Trophoblast cell (in vitro differentiated cells and primary cell): ENCODE data around the gene PPP2R1B.
"Not testable (repeated sequence)": the region's sequence is repeated elsewhere in the genome, so short reads cannot be mapped to it uniquely, and the experiment has no call there.

Experiments used
- DNase-seq, 2 donors: peaks; one replicate each; pipeline ENCODE4 v3.0.0-alpha.2; 2016
- H2AFZ ChIP-seq: 2 replicates; pipeline ENCODE4 v1.6.1; 2013; ENCODE audit warnings: low read length, moderate library complexity, mild to moderate bottlenecking; ENCODE audit not compliant: insufficient read depth, poor library complexity
- H2AK5ac ChIP-seq: 2 replicates; pipeline ENCODE4 v1.6.1; 2013; ENCODE audit warnings: mild to moderate bottlenecking, low read length
- H2BK120ac ChIP-seq: 2 replicates; pipeline ENCODE4 v1.6.1; 2013; ENCODE audit warnings: low read length, mild to moderate bottlenecking, moderate library complexity; ENCODE audit not compliant: insufficient read depth, poor library complexity
- H2BK12ac ChIP-seq: 2 replicates; pipeline ENCODE4 v1.6.1; 2013; ENCODE audit warnings: mild to moderate bottlenecking, low read length, moderate library complexity
- H2BK5ac ChIP-seq: 2 replicates; pipeline ENCODE4 v1.6.1; 2013; ENCODE audit warnings: low read length, low read depth, moderate library complexity, mild to moderate bottlenecking; ENCODE audit not compliant: poor library complexity
- H3K14ac ChIP-seq: 2 replicates; pipeline ENCODE4 v1.6.1; 2013; ENCODE audit warnings: mild to moderate bottlenecking, low read length
- H3K18ac ChIP-seq: 2 replicates; pipeline ENCODE4 v1.6.1; 2013; ENCODE audit warnings: mild to moderate bottlenecking, low read length
- H3K23ac ChIP-seq: 2 replicates; pipeline ENCODE4 v1.6.1; 2013; ENCODE audit warnings: low read length
- H3K27ac ChIP-seq: 2 replicates; pipeline ENCODE4 v1.5.1; 2013; ENCODE audit warnings: low read depth, mild to moderate bottlenecking, inconsistent platforms, low read length, moderate library complexity
- H3K27me3 ChIP-seq: 2 replicates; pipeline ENCODE4 v1.6.1; 2013; ENCODE audit warnings: inconsistent platforms, mild to moderate bottlenecking, low read length, moderate library complexity; ENCODE audit not compliant: insufficient read depth
- H3K36me3 ChIP-seq, 2 experiments: 1 replicate in 1 of 2; 2 replicates in 1 of 2; pipeline ENCODE4 v1.6.1; 2013; ENCODE audit warnings: low read length in 2 of 2, mild to moderate bottlenecking in 2 of 2, moderate library complexity in 1 of 2; ENCODE audit not compliant: insufficient read depth in 2 of 2, control insufficient read depth in 1 of 2
- H3K4ac ChIP-seq: 2 replicates; pipeline ENCODE4 v1.6.1; 2013; ENCODE audit warnings: low read depth, mild to moderate bottlenecking, low read length, moderate library complexity
- H3K4me1 ChIP-seq, 2 experiments: 1 replicate in 1 of 2; 2 replicates in 1 of 2; pipeline ENCODE4 v1.6.1; 2013; ENCODE audit warnings: low read length in 2 of 2, mild to moderate bottlenecking in 2 of 2, moderate library complexity in 1 of 2; ENCODE audit not compliant: insufficient read depth in 2 of 2, control insufficient read depth in 1 of 2
- H3K4me2 ChIP-seq: 2 replicates; pipeline ENCODE4 v1.6.1; 2013; ENCODE audit warnings: inconsistent platforms, mild to moderate bottlenecking, low read length, moderate library complexity
- H3K4me3 ChIP-seq: 2 replicates; pipeline ENCODE4 v1.5.1; 2013; ENCODE audit warnings: mild to moderate bottlenecking, low read depth, low read length, inconsistent platforms
- H3K79me1 ChIP-seq: one replicate; pipeline ENCODE4 v1.6.1; 2013; ENCODE audit warnings: low read length
- H3K79me2 ChIP-seq: 2 replicates; pipeline ENCODE4 v1.6.1; 2013; ENCODE audit warnings: low read length, mild to moderate bottlenecking; ENCODE audit not compliant: control insufficient read depth, insufficient read depth, poor library complexity
- H3K9ac ChIP-seq: 2 replicates; pipeline ENCODE4 v1.6.1; 2013; ENCODE audit warnings: mild to moderate bottlenecking, low read length
- H3K9me3 ChIP-seq: 2 replicates; pipeline ENCODE4 v1.6.1; 2013; ENCODE audit warnings: low read depth, mild to moderate bottlenecking, control low read depth, inconsistent platforms, low read length; ENCODE audit not compliant: insufficient read depth
- H4K12ac ChIP-seq: 2 replicates; pipeline ENCODE4 v1.6.1; 2013; ENCODE audit warnings: low read depth, mild to moderate bottlenecking, low read length, moderate library complexity
- H4K8ac ChIP-seq: 2 replicates; pipeline ENCODE4 v1.6.1; 2013; ENCODE audit warnings: low read depth, mild to moderate bottlenecking, low read length, moderate library complexity
- H4K91ac ChIP-seq: one replicate; pipeline ENCODE4 v1.6.1; 2013; ENCODE audit warnings: low read depth, mild to moderate bottlenecking, low read length, moderate library complexity
- WGBS: extraction: QIAGEN DNeasy Blood & Tissue Kit; methylation state at CpG from one replicate; pipeline ENCODE4 v1.1.7; 2013; ENCODE audit warnings: missing lambda C conversion rate; ENCODE audit not compliant: insufficient read length, insufficient coverage; ENCODE audit errors: extremely low coverage; 5-methylcytosine and 5-hydroxymethylcytosine counted together

Gene PPP2R1B

DNA sequence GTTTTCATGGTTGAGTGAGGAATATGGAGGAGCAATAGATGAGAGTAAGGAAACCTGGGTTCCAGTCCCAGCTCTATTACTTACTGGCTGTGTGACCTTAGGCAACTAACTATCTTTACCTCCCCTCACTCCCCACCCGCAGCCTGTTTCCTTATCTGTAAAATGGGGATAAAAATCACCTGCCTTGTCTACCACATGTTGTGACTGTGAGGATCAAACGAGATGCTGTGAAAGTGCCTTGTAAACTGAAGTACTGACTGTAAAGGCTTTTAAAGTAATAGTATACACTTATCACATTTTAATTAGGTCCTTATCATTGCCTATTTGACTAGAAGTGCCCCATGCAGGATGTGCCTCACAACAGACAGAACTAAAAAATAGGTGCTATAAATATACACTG is 18.9 kb upstream of the PPP2R1B start:
- Histone ChIP-seq H3K23ac (no peak overlapping the region), H2BK120ac (no peak overlapping the region), H4K8ac (no peak overlapping the region), H3K9ac (no peak overlapping the region), H2AFZ (no peak overlapping the region), H3K4me1 (no peaks in the 10 kb centered on the region), H3K27me3 (no peaks in the 10 kb centered on the region), H4K12ac (no peak overlapping the region), H3K27ac (no peak overlapping the region), H3K79me1 (no peaks in the 10 kb centered on the region), H3K14ac (no peak overlapping the region), H3K4me2 (no peak overlapping the region), H3K4ac (no peak overlapping the region), H3K4me3 (no peak overlapping the region), H4K91ac (no peak overlapping the region), H3K79me2 (no peaks in the 10 kb centered on the region), H2AK5ac (no peak overlapping the region), H3K9me3 (no peaks in the 10 kb centered on the region), H2BK5ac (no peak overlapping the region), H2BK12ac (no peak overlapping the region), H3K36me3 (peaks cover 2 to 5% of the 10 kb centered on the region in 2 experiments), H3K18ac (no peak overlapping the region)
- WGBS: no CpG with 5 or more reads among the region's 2 CpGs
- DNase-seq: no peak

DNA sequence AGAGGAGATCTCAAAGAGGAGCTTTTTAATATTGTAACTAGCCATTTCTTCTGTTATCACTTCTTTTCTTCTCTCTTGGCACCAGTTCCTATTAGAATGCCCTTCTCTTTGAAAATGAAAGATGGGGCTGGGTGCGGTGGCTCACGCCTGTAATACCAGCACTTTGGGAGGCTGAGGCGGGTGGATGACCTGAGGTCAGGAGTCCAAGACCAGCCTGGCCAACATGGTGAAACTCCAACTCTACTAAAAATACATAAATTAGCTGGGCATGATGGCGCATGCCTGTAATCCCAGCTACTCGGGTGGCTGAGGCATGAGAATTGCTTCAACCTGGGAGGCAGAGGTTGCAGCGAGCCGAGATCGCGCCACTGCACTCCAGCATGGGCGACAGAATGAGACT is 18.1 kb upstream of the PPP2R1B start:
- not testable (repeated sequence) for DNase-seq, H3K27ac ChIP-seq

DNA sequence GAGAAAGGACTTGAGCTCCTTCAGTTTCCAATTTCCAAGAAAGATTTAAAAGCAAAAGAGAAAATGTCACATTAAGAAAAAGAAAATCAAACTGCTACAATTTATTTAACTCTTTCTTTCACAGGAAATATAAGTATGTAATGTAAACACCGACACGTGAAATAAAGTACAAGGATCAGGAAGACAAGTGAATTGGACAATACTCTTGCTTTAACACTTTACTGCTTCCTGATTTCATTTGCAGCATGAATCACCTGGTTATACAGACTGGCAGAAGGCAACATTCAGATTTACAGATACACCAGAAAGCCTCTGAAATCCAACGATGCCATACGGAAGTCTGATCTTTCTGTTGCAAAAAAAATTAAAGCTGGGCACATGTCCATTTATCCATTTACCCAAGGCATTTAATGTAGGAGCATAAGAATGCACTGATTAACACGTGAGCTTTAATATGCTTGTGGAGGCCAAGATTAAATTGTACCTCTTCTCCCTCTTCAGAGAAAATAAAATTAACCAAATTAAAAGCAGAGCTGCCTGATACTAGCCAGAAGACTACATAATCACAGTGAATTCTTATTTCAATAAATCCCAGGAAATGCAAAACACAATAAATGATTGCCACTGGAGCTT is 16.0 kb upstream of the PPP2R1B start:
- Histone ChIP-seq H3K23ac (no peak overlapping the region), H2BK12ac (no peak overlapping the region), H2BK120ac (no peak overlapping the region), H3K9ac (no peak overlapping the region), H2AK5ac (no peak overlapping the region), H3K36me3 (peaks cover 2 to 5% of the 10 kb centered on the region in 2 experiments), H4K12ac (no peak overlapping the region), H2AFZ (no peak overlapping the region), H3K27ac (no peak overlapping the region), H3K9me3 (no peaks in the 10 kb centered on the region), H3K4me2 (no peak overlapping the region), H3K4me3 (no peak overlapping the region), H4K8ac (no peak overlapping the region), H3K14ac (no peak overlapping the region), H2BK5ac (no peak overlapping the region), H4K91ac (no peak overlapping the region), H3K79me2 (no peaks in the 10 kb centered on the region), H3K4me1 (peaks cover 0 to 2% of the 10 kb centered on the region in 2 experiments), H3K18ac (no peak overlapping the region), H3K27me3 (no peaks in the 10 kb centered on the region), H3K4ac (no peak overlapping the region), H3K79me1 (no peaks in the 10 kb centered on the region)
- no CpG with 5 or more reads among the region's 5 CpGs for WGBS
- DNase-seq: no peak

More for the DNA sequence above, 18.1 kb upstream of the PPP2R1B start:
- H3K4me1 ChIP-seq, H3K27me3 ChIP-seq, H3K36me3 ChIP-seq, H3K23ac ChIP-seq, H3K79me1 ChIP-seq, H3K9me3 ChIP-seq, H3K4me3 ChIP-seq, H2BK5ac ChIP-seq, H3K4ac ChIP-seq, H4K8ac ChIP-seq, H4K12ac ChIP-seq, H2BK120ac ChIP-seq, H2AFZ ChIP-seq, H3K18ac ChIP-seq, H3K79me2 ChIP-seq, H2BK12ac ChIP-seq, H2AK5ac ChIP-seq, H4K91ac ChIP-seq, H3K9ac ChIP-seq, H3K4me2 ChIP-seq, H3K14ac ChIP-seq: not testable (repeated sequence)
- no CpG with 5 or more reads among the region's 10 CpGs for WGBS

DNA sequence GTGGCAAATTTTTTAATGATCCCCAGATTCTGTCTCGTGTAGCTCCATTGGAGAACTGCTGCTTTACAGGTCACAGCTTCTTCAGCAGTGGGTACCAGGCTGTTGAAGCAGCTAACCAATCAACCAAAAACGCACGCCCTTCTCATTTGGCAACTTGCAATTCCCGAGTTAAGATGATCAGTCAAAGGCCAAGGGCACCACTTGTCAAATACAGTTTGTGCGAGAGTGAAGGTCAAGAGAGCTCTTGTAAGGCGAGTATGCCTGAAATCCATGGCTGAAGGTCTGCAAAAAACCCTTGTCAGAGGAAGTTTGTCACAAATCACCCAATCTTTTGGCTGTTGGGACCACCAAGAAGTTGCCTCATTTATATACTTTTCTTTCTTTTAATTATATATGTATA is 12.9 kb upstream of the PPP2R1B start:
- no peak overlapping the region for H4K91ac ChIP-seq
- H3K18ac ChIP-seq: no peak overlapping the region
- no peaks in the 10 kb centered on the region for H3K79me2 ChIP-seq
- no peak overlapping the region for H3K27ac ChIP-seq
- H3K36me3 ChIP-seq: peaks cover 0 to 2% of the 10 kb centered on the region in 2 experiments
- H3K4me1 ChIP-seq: peaks cover 0 to 2% of the 10 kb centered on the region in 2 experiments
- H3K4me3 ChIP-seq: no peak overlapping the region
- H3K9me3 ChIP-seq: no peaks in the 10 kb centered on the region
- H4K12ac ChIP-seq: no peak overlapping the region
- DNase-seq: no peak
- no peak overlapping the region for H3K4me2 ChIP-seq
- H3K9ac ChIP-seq: no peak overlapping the region
- no peak overlapping the region for H3K14ac ChIP-seq
- no peaks in the 10 kb centered on the region for H3K27me3 ChIP-seq
- no CpG with 5 or more reads among the region's 6 CpGs for WGBS
- H2AFZ ChIP-seq: no peak overlapping the region
- no peaks in the 10 kb centered on the region for H3K79me1 ChIP-seq
- H3K4ac ChIP-seq: no peak overlapping the region
- H3K23ac ChIP-seq: no peak overlapping the region
- H2BK12ac ChIP-seq: no peak overlapping the region
- no peak overlapping the region for H2AK5ac ChIP-seq
- H4K8ac ChIP-seq: no peak overlapping the region
- H2BK5ac ChIP-seq: no peak overlapping the region
- no peak overlapping the region for H2BK120ac ChIP-seq
